Stimulated activated CD4-positive, alpha-beta T cell treated with anti-CD3 and anti-CD28 coated beads, Interleukin-4, amount 100 ng/mL, for 1 hour (primary cell): ENCODE data around the gene RAB3GAP1.
"Not testable (repeated sequence)": the region's sequence is repeated elsewhere in the genome, so short reads cannot be mapped to it uniquely, and the experiment has no call there.

Experiments
- DNase-seq: peaks from one replicate; pipeline ENCODE4 v3.0.0-alpha.2; 2020

RAB3GAP1 gene

GRCh38 chr2:135052042-135052876 is at the start of gene RAB3GAP1:
Gene RAB3GAP1 (plus strand): TSS chr2:135052292. CDS start chr2:135052308, 16 bp downstream.
- peak; percentile 84 for DNase-seq

- no peak for DNase-seq
Observed at GRCh38 chr2:135002836-135003235, 49.3 kb upstream of the RAB3GAP1 start.

- peak; percentile 77 for DNase-seq
Observed at GRCh38 chr2:135004005-135004746, 47.9 kb upstream of the RAB3GAP1 start.

DNA sequence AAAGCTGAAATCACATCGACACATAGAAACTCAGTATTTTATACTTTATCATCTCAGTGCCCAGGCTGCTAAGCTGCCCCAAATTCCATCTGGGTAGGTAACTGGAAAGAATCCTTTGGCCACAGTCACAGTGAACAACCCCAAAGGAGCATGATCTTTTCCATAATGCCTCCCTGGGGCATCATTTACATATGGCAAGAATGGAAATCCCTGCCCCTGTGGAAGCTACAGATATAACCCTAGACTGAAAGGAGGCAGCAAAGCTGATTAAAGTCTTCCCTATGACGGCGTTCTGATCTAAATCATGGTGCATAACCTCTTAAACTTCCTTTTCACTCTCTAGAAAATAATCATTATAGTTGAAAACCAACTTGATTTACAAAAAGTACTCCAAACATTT is 46.3 kb upstream of the RAB3GAP1 start:
- DNase-seq: no peak

GRCh38 chr2:135009339-135009738 is 42.8 kb upstream of the RAB3GAP1 start:
- no peak for DNase-seq

DNA sequence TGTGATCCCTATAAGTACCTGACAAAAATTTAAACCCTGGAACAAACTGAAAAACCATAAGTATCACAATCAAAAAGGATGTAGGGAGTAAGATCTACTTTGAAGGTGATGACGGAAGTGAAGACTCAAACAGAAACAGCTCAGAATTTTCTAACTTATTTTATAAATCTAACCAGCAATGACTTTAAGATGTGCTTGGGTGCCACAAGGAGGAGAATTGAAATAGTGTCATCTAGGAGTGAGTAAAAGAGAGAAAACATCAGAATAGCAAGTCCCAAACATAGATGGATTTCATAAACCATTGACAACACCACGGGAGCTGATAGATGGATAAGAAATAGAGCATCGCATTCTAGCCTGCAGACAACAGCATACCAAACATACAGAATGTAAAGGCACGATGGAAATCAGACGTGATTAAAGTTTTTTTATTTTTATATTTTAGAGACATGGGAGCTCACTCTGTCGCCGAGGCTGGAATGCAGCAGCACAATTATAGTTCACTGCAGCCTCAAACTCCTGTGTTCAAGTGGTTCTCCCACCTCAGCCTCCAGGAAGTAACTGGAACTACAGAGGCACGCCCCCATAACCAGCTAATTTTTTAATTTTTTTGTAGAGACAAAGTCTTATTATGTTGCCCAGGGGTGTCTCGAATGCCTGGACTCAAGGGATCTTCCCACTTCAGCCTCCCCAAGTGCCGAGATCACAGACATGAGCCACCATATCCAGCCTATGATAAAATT is 41.7 kb upstream of the RAB3GAP1 start:
- DNase-seq: no peak

- DNase-seq: no peak
Observed at GRCh38 chr2:135011633-135012032, 40.5 kb upstream of the RAB3GAP1 start.

- DNase-seq: no peak
Observed at GRCh38 chr2:135021618-135022017, 30.5 kb upstream of the RAB3GAP1 start.

DNA sequence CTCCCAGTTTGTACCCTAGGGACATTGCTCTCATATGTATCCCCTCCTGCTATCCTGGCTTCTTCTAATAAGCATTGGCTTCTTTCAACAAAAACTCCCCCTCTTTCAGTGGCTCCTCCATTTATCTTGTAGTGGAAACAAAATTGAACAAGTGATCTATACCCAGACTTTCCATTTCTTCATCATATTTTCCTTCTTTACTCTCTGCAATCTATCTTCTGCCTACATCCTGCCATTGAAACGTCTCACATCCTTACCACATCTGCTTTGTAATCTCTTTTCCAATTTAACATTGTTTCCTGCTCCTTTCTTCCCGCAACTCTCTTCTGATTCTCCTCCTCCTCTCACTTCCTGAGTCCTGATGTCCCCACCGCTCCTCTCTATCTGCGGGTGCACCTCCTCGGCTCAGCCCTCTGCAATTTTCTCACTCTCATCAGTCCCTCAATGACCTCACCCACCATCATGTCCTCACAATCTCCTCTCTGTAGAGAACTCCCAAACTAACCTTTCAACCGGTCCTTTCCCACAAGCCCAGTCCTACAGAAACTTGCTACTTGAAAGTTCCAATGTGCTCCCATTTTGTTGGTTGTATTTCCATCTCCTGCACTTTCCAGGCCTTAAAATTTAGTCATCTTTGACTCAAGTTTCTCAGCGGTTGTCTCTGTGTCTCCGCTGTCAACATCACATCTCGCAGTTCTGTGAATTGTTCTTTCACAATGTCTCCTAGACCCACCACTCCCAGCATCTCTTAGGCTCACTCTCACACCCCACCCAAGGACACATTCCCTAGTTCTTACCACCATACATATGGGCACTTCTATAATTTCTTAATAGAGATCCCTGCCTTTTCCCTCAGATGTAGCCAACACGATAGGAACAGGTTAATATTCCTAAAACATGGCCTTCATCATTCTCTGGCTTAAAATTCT is 28.9 kb upstream of the RAB3GAP1 start:
- DNase-seq: no peak

DNA sequence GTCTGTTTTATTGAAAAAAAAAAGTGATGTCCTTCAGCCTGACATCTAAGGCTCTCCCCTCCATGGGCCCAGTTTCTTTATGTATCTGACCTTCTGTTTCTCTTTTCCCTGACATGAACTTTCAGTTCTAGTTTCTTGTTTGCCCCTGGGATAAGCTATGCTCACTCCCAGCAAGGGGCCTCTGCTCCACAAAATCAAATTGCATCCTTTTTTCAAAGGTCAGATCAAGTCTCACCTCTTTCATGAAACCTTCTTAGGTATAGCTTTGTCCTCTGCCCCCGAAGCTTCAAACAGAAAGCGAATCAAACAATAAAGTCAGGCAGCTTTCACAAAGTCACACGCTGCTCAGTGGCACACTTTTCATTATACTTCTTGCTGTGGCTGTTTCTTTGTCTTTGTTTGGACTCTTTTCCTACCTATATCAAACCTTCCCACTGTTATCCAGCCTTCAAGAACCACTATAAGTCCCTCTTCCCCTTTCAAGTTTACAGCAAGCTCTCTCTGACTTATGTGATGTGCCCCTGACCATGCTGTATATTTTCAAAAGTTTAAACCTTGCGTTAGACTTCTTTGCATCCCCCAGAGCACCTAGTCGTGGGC is 28.1 kb upstream of the RAB3GAP1 start:
- DNase-seq: no peak

GRCh38 chr2:135029481-135030134 is 22.5 kb upstream of the RAB3GAP1 start:
- DNase-seq: no peak

DNA sequence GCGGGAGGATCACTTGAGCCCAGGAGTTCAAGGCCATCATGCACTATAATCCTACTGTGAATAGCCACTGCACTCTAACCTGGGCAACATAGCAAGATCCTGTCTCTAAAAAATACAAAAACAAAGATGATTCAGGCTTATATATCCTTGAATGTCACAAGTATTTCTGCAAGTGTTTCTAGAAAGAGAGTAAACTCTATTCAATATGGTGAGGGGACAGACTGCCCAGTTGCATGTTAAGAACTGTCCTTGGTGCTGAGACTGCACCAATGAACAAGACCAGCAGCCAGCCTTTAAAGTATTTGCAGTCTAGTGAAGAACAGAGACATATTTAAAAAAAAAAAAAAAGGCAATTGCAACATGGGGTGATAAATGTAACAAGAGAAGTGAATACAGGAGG is 21.3 kb upstream of the RAB3GAP1 start:
- no peak for DNase-seq

DNA sequence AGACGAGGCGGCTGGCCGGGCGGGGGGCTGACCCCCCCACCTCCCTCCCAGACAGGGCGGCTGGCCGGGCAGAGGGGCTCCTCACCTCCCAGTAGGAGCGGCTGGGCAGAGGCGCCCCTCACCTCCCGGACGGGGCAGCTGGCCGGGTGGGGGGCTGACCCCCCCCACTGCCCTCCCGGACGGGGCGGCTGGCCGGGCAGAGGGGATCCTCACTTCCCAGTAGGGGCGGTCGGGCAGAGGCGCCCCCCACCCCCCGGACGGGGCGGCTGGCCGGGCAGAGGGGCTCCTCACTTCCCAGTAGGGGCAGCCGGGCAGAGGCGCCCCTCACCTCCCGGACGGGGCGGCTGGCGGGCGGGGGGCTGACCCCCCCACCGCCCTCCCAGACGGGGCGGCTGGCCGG is 18.9 kb upstream of the RAB3GAP1 start:
- DNase-seq: not testable (repeated sequence)

GRCh38 chr2:135037831-135038230 is 14.3 kb upstream of the RAB3GAP1 start:
- DNase-seq: no peak

DNA sequence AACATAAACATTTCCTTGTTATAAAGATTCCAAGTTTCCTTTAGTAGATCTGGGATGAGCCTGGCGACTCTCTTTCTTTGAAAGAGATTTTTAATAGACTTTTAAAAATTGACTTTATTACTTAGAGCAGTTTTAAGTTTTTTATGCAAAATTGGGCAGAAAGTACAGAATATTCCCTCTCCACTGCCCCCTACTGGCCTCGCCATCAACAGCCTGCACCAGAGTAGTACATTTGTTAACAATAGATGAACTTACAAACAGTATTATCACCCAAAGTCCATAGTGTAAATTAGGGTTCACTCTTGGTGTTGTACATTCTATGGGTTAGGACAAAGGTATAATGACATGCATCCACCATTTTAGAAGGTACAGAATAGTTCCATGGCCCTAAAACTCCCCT is 8.7 kb upstream of the RAB3GAP1 start:
- peak; percentile 35 for DNase-seq

DNA sequence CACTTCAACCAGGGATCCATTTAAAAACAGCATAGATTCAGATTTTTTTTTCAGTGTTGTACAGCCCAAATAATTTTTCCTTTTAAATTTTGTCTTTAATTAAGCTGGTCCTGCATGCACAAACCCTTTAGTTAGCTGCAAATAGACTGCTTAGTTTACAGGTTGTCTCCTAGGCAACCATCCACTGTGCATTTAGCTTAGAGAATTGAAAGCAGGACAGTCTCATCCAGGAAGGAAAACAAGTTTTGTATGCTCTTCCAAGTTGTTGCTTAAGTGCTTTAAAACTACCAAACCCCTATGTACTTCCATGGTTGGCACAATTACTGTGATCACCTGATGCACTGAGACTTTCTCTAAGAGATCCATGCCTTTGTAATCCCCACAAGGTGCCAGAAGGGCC is 4.8 kb upstream of the RAB3GAP1 start, which contains the start of gene MAP3K19:
TSS of gene MAP3K19 (minus strand) at position 148 of the 400 bp plus-strand sequence. CDS start 22,800 bp downstream, outside the sequence.
- no peak for DNase-seq

DNA sequence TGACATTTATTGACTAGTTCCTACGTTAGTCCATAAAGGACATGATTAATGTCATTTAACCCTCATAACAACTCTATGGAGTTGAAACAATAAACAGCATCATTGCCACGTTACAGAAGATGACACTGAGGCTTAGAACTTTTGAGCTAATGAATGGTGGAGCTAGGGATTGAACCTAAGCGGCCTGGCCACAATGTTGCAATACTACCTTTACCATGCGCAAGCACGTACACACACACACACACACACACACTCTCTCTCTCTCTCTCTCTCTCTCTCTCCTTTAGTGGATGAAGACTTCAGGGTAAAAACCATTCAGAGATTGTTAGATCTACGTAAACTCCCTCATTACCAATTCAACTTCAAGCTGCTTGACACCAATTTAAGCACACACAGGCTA is 4.0 kb upstream of the RAB3GAP1 start:
- no peak for DNase-seq

DNA sequence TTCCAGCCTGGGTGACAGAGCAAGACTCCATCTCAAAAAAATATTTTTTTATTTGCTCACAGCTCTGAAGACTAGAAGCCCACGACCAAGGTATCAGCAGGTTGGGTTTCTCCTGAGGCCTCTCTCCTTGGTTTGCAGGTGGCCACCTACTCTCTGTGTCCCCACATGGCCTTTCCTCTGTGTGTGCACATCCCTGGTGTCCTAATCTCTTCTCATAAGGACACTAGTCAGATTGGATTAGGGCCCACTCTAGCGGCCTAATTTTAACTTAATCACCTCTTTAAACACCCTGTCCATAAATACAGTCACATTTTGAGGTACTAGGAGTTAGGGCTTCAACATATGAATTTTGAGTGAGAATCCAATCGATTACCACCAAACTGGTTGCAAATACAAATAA is 2.0 kb upstream of the RAB3GAP1 start:
- no peak for DNase-seq

- no peak for DNase-seq
Observed at GRCh38 chr2:135050684-135051083, 1.4 kb upstream of the RAB3GAP1 start.

DNA sequence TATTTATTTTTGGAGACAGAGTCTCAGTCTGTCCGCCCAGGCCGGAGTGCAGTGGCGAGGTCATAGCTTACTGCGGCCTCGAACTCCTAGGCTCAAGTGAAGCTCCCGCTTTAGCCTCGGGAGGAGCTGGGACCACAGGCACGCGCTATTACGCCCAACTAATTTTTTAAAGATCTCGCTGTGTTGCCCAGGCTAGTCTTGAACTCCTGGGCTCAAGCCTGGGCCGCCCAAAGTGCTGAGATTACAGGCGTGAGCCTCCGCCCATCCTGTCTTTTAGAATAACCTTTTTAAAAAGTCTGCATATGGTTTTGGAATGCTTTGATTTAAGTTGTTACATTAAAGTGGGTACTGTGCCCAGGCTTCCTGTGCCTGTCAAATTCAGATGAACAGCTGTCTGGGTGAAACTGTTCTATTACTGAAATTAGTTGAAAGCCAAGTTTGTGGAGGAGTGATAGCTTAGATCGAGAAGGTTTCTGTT is 944 bp downstream of the RAB3GAP1 start:
- DNase-seq: peak; percentile 15

GRCh38 chr2:135055182-135055786 is 3.2 kb downstream of the RAB3GAP1 start:
- DNase-seq: no peak
